Endothelial cell of umbilical vein (primary cell): Measurements from ENCODE around the gene BTG2. TPM values are rescaled to one million over a fixed set of nuclear protein-coding genes. Genes with fewer than 3 reads are reported as not detected.
"Not testable (repeated sequence)": the region's sequence is repeated elsewhere in the genome, so short reads cannot be mapped to it uniquely, and the experiment has no call there.

Experiments used
- BruUV-seq: library from RNA; stranded (reverse); fragments of 400-500 nt; replicated peaks from 2 replicates; lab custom pipeline; 2021; lab: Mats Ljungman, UMichigan
- CTCF ChIA-PET: fragments of 300-600, 350-600 bp; sonication (Branson Sonifier 250); formaldehyde crosslinking; loops from one replicate; lab custom pipeline; 2021; ENCODE audit warnings: antibody characterized with exemption, inconsistent platforms; lab: Charles Lee
- POLR2A ChIA-PET: fragments of 300-600, 350-600 bp; sonication (Branson Sonifier 250); formaldehyde crosslinking; loops from one replicate; lab custom pipeline; 2021; ENCODE audit warnings: antibody characterized with exemption, inconsistent platforms; lab: Charles Lee
- DNase-seq: peaks from one replicate; pipeline ENCODE4 v3.0.0-alpha.2; 2011; ENCODE audit warnings: low read depth, low spot score
- FAIRE-seq: peaks from 2 replicates; lab custom pipeline; 2011; peaks lifted over from hg19 to GRCh38; lab: Jason Lieb, UNC
- H2AFZ ChIP-seq: 2 replicates; pipeline ENCODE4 v1.6.0; 2012; ENCODE audit warnings: low read depth, low read length, control low read depth, inconsistent platforms
- H3K27ac ChIP-seq: 2 replicates; pipeline ENCODE4 v1.5.1; 2011; ENCODE audit warnings: low read depth, mild to moderate bottlenecking, control low read depth, low read length, moderate library complexity; ENCODE audit not compliant: insufficient read depth
- H3K27me3 ChIP-seq, 2 experiments: 2 replicates each; pipeline versions ENCODE4 v1.6.0 to v1.6.1; 2011; ENCODE audit warnings: low read length in 2 of 2, mixed read lengths in 1 of 2; ENCODE audit not compliant: control insufficient read depth in 2 of 2, insufficient read depth in 2 of 2
- H3K36me3 ChIP-seq, 2 experiments: 2 replicates in 1 of 2; 3 replicates in 1 of 2; pipeline ENCODE4 v1.5.1; 2011; ENCODE audit warnings: low read length in 2 of 2, mild to moderate bottlenecking in 1 of 2, moderate library complexity in 1 of 2; ENCODE audit not compliant: control insufficient read depth in 2 of 2, insufficient read depth in 2 of 2; ENCODE audit errors: extremely low read depth in 1 of 2
- H3K4me1 ChIP-seq: 3 replicates; pipeline ENCODE4 v1.5.1; 2011; ENCODE audit warnings: mild to moderate bottlenecking, low read length; ENCODE audit not compliant: control insufficient read depth, insufficient read depth; ENCODE audit errors: extremely low read depth
- H3K4me2 ChIP-seq: 2 replicates; pipeline ENCODE4 v1.6.1; 2011; ENCODE audit warnings: low read length, control low read depth, mixed read lengths; ENCODE audit not compliant: insufficient read depth
- H3K4me3 ChIP-seq, 3 experiments: fragments of 200-600 bp in 1 of 3; sonication (generic), shearing (Covaris generic) in 1 of 3; replicated peaks in 1 of 3; 2 replicates each; pipeline ENCODE4 v1.5.1; 2011 to 2016; ENCODE audit warnings: control low read depth in 3 of 3, low read length in 3 of 3, mild to moderate bottlenecking in 2 of 3, inconsistent platforms in 1 of 3, low read depth in 1 of 3, moderate library complexity in 1 of 3; ENCODE audit not compliant: insufficient read depth in 1 of 3
- H3K79me2 ChIP-seq: 2 replicates; pipeline ENCODE4 v1.6.0; 2012; ENCODE audit warnings: low read length, inconsistent platforms; ENCODE audit not compliant: control insufficient read depth, insufficient read depth
- H3K9ac ChIP-seq: replicated peaks from 2 replicates; pipeline ENCODE3; 2011; ENCODE audit warnings: low read length, control low read depth; ENCODE audit not compliant: insufficient read depth; ENCODE audit errors: extremely low read depth
- H3K9me1 ChIP-seq: replicated peaks from 3 replicates; pipeline ENCODE4 v1.6.0; 2011; ENCODE audit warnings: mild to moderate bottlenecking, low read length; ENCODE audit not compliant: control insufficient read depth, insufficient read depth; ENCODE audit errors: extremely low read depth
- H3K9me3 ChIP-seq: replicated peaks from 2 replicates; pipeline ENCODE4 v1.5.1; 2012; ENCODE audit warnings: low read length, inconsistent platforms; ENCODE audit not compliant: control insufficient read depth, insufficient read depth
- H4K20me1 ChIP-seq: replicated peaks from 2 replicates; pipeline ENCODE3; 2011; ENCODE audit warnings: mild to moderate bottlenecking, low read length; ENCODE audit not compliant: control insufficient read depth, insufficient read depth; ENCODE audit errors: extremely low read depth
- EZH2 ChIP-seq: IDR thresholded peaks from 2 replicates; pipeline ENCODE4 v1.6.1; 2012; ENCODE audit warnings: borderline replicate concordance, low read depth, mild to moderate bottlenecking, moderate library complexity, low read length, inconsistent platforms; ENCODE audit not compliant: severe bottlenecking
- FOS ChIP-seq: IDR thresholded peaks from 2 replicates; pipeline ENCODE4 v1.6.1; 2011; ENCODE audit warnings: mild to moderate bottlenecking, low read length, moderate library complexity, borderline replicate concordance; ENCODE audit not compliant: insufficient read depth
- GATA2 ChIP-seq: IDR thresholded peaks from 2 replicates; pipeline ENCODE4 v1.7.0; 2011; ENCODE audit warnings: low read depth, mild to moderate bottlenecking, moderate library complexity, mixed read lengths, low read length; ENCODE audit not compliant: insufficient read length, insufficient read depth
- JUN ChIP-seq: IDR thresholded peaks from 2 replicates; pipeline ENCODE4 v1.6.1; 2011; ENCODE audit warnings: borderline replicate concordance, low read depth; ENCODE audit not compliant: insufficient read length, insufficient read depth
- MYC ChIP-seq: IDR thresholded peaks from one replicate; pipeline ENCODE4 v1.6.1; 2011; ENCODE audit warnings: mild to moderate bottlenecking, low read depth, low read length
- POLR2A ChIP-seq: IDR thresholded peaks from 2 replicates; pipeline ENCODE4 v1.6.1; 2012; ENCODE audit warnings: low read depth, mild to moderate bottlenecking, control low read depth, low read length
- POLR2AphosphoS5 ChIP-seq: IDR thresholded peaks from 2 replicates; pipeline ENCODE4 v1.6.1; 2012; ENCODE audit warnings: low read depth, mild to moderate bottlenecking, control low read depth, low read length, moderate library complexity; ENCODE audit not compliant: insufficient read depth
- dilution Hi-C: fragments of 300-500 bp; cut with MboI; formaldehyde crosslinking; loops from one replicate; pipeline ENCODE4 v1.15.0; 2019; ENCODE audit warnings: low sequenced_read_pairs; ENCODE audit not compliant: extremely low pct_ligation_motif_present
- intact Hi-C: fragments of 100-400 bp; cut with micrococcal nuclease; formaldehyde crosslinking; loops from one replicate; pipeline ENCODE4 v1.10.0; 2022
- polyA plus RNA-seq, 4 experiments: library from polyadenylated mRNA; depleted of rRNA in 3 of 4; stranded (reverse) in 3 of 4; unstranded in 1 of 4; fragments of >200 nt; gene quantifications; 2 replicates each; pipeline versions ENCODE4 v1.2.1 to v1.2.3, GENCODE V29; 2011 to 2012; ENCODE audit warnings: missing spikeins in 1 of 4
- total RNA-seq: library from RNA; stranded (reverse); gene quantifications from 2 replicates; pipeline ENCODE4 v1.2.3, GENCODE V29; 2021
- TF ChIP-seq, protein P1 (sequence below), 2 donors: IDR thresholded peaks; 1 replicate in 1 of 2; 2 replicates in 1 of 2; pipeline ENCODE4 v1.5.1; 2011; ENCODE audit warnings: low read length in 2 of 2, mild to moderate bottlenecking in 2 of 2, moderate library complexity in 2 of 2, control low read depth in 1 of 2, inconsistent platforms in 1 of 2, low read depth in 1 of 2; ENCODE audit not compliant: insufficient read depth in 1 of 2; ENCODE audit errors: extremely low read depth in 1 of 2
- TF ChIP-seq, protein P2 (sequence below): IDR thresholded peaks from 2 replicates; pipeline ENCODE4 v1.6.1; 2011; ENCODE audit not compliant: insufficient read depth, insufficient read length

Gene BTG2
- total and polyA plus RNA-seq, 2 donors (not counting 3 experiments of a cell fraction or from before 2014, with no cell fraction given), result 35.6 to 50.1 TPM

DNA sequence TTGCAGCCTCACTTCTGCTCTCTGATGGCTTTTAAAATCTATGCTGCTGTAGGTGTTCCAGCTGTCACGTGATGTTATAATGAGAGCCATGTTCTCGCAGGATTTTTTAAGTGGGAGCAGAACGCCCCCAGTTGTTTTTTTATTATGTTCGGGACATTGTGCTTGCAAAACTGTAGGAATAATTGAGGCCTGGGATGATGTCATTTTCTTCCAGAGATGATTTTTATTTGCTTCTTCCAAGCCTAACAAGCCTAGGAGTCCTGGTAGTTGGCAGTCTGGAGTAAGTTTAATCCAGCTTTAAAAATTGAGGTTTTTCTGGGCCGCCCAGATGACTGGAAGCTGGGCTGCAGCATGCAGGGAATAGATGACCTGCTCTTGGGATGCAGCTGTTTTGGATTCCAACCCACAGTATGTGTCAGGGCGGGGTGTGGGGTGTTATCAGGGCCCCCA is 41.2 kb upstream of the BTG2 start:
- DNase-seq (no peak), FAIRE-seq (no peak)
- dilution Hi-C loops (no loop called here), intact Hi-C loops (no loop called here)
- ChIA-PET CTCF (interaction anchor here (0.8 to 19.8 kb wide), 9 partner anchors 9 to 225 kb away, joined by 3 to 1014 read pairs (median 4); no protein-coding TSS in a partner anchor), POLR2A (no interaction called here)
- H3K27me3 ChIP-seq, result no peaks in the 10 kb centered on the region
- no peak overlapping the region for H3K9ac ChIP-seq
- no peaks in the 10 kb centered on the region for H3K9me3 ChIP-seq
- H3K4me2 ChIP-seq, result no peak overlapping the region
- BruUV-seq, result no TSS peak
- no peak overlapping the region for H2AFZ ChIP-seq
- no peak for TF ChIP-seq FOS
- peaks cover 4% of the 10 kb centered on the region for H3K4me1 ChIP-seq
- H3K27ac ChIP-seq, result no peak overlapping the region
- no peaks in the 10 kb centered on the region for H3K79me2 ChIP-seq
- no peaks in the 10 kb centered on the region for H3K9me1 ChIP-seq
- no peaks in the 10 kb centered on the region for H4K20me1 ChIP-seq
- H3K36me3 ChIP-seq, result no peaks in the 10 kb centered on the region
- no peak overlapping the region for H3K4me3 ChIP-seq

DNA sequence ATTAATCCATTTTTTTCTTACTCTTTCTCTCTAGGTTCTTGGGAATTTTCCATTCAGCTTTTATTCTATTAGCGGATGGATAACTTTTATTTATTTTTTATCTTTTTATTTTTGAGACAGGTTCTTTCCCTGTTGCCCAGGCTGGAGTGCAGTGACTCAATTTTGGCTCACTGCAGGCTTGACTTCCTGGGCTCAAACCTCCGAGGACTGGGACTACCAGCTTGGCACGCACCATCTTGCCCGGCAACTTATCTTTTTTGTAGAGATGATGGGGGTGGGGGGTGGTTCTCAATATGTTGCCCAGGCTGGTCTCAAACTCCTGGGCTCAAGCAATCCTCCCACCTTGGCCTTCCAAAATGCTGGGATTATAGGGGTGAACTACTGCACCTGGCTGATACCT is 39.8 kb upstream of the BTG2 start:
- Histone ChIP-seq H3K36me3 (no peaks in the 10 kb centered on the region), H3K9me1 (no peaks in the 10 kb centered on the region), H3K9ac (no peak overlapping the region), H2AFZ (no peak overlapping the region), H3K27me3 (no peaks in the 10 kb centered on the region), H3K4me3 (no peak overlapping the region), H3K27ac (no peak overlapping the region), H3K4me2 (no peak overlapping the region), H3K4me1 (peaks cover 4% of the 10 kb centered on the region), H4K20me1 (no peaks in the 10 kb centered on the region), H3K79me2 (no peaks in the 10 kb centered on the region), H3K9me3 (no peaks in the 10 kb centered on the region)
- TF ChIP-seq, protein P1, sequence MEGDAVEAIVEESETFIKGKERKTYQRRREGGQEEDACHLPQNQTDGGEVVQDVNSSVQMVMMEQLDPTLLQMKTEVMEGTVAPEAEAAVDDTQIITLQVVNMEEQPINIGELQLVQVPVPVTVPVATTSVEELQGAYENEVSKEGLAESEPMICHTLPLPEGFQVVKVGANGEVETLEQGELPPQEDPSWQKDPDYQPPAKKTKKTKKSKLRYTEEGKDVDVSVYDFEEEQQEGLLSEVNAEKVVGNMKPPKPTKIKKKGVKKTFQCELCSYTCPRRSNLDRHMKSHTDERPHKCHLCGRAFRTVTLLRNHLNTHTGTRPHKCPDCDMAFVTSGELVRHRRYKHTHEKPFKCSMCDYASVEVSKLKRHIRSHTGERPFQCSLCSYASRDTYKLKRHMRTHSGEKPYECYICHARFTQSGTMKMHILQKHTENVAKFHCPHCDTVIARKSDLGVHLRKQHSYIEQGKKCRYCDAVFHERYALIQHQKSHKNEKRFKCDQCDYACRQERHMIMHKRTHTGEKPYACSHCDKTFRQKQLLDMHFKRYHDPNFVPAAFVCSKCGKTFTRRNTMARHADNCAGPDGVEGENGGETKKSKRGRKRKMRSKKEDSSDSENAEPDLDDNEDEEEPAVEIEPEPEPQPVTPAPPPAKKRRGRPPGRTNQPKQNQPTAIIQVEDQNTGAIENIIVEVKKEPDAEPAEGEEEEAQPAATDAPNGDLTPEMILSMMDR (IDR thresholded peaks at IDR 0.05; ENCODE audit: extremely low read depth in 1 of 2, insufficient read depth in 1 of 2, low read depth in 1 of 2, low read length in 2 of 2), result no peak
- TF ChIP-seq MYC (no peak), EZH2 (no peak), JUN (no peak), FOS (no peak), POLR2AphosphoS5 (no peak), GATA2 (no peak), POLR2A (no peak)
- TF ChIP-seq, protein P2, sequence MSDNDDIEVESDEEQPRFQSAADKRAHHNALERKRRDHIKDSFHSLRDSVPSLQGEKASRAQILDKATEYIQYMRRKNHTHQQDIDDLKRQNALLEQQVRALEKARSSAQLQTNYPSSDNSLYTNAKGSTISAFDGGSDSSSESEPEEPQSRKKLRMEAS, result no peak
- dilution Hi-C loops (no loop called here), intact Hi-C loops (loop anchor here (5.0 kb wide), 1 partner anchor 437 kb away; no protein-coding TSS in a partner anchor)
- CTCF ChIA-PET, result interaction anchor here (1.3 to 19.8 kb wide), 5 partner anchors 13 to 226 kb away, joined by 3 to 1014 read pairs (median 4); no protein-coding TSS in a partner anchor
- no peak for DNase-seq
- no peak for FAIRE-seq
- no TSS peak for BruUV-seq
- POLR2A ChIA-PET, result no interaction called here

DNA sequence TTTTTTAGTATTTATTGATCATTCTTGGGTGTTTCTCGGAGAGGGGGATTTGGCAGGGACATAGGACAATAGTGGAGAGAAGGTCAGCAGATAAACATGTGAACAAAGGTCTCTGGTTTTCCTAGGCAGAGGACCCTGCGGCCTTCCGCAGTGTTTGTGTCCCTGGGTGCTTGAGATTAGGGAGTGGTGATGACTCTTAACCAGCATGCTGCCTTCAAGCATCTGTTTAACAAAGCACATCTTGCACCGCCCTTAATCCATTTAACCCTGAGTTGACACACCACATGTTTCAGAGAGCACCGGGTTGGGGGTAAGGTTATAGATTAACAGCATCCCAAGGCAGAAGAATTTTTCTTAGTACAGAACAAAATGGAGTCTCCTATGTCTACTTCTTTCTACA is 39.2 kb upstream of the BTG2 start:
- POLR2A ChIA-PET, H3K4me2 ChIP-seq, H2AFZ ChIP-seq, BruUV-seq, H3K36me3 ChIP-seq, FAIRE-seq, H3K4me1 ChIP-seq, H3K9ac ChIP-seq, H3K9me1 ChIP-seq, DNase-seq, H3K27me3 ChIP-seq, H3K27ac ChIP-seq, dilution Hi-C loops, H3K4me3 ChIP-seq, H3K79me2 ChIP-seq, H3K9me3 ChIP-seq, H4K20me1 ChIP-seq: not testable (repeated sequence)
- CTCF ChIA-PET, result interaction anchor here (1.3 to 19.8 kb wide), 3 partner anchors 69 to 225 kb away, joined by 3 to 1014 read pairs (median 207); no protein-coding TSS in a partner anchor
- intact Hi-C loops, result loop anchor here (5.0 kb wide), 1 partner anchor 436 kb away; no protein-coding TSS in a partner anchor
